ENCODE measurements around the gene ADIPOQ. TPM values are rescaled to one million over a fixed set of nuclear protein-coding genes. Genes with fewer than 3 reads are reported as not detected.

The ADIPOQ gene
- total RNA-seq, 4 donors from 2014 or later: 0.23 to 34.5 (median 0.57) TPM

GRCh38 chr3:186823386-186823785 lies 19.1 kb upstream of the ADIPOQ start:
- peaks cover 0 to 32% (median 11%) of the 10 kb centered on the region in 3 donors for H3K4me1 ChIP-seq
- 81% methylated on average over 2 of the region's 2 CpGs for WGBS, 2 donors (ENCODE audit: low coverage in 1 of 2)
- no peaks in the 10 kb centered on the region for H3K36me3 ChIP-seq
- peaks cover 29% of the 10 kb centered on the region for H3K27me3 ChIP-seq
- no peaks in the 10 kb centered on the region for H3K9me3 ChIP-seq
- no peak for ATAC-seq
- H3K4me3 ChIP-seq: no peak overlapping the region
- no peak overlapping the region for H3K27ac ChIP-seq
- no peak for TF ChIP-seq POLR2A (IDR thresholded peaks at IDR 0.05)
- TF ChIP-seq CTCF (IDR thresholded peaks at IDR 0.05): no peak
- no peak for TF ChIP-seq POLR2AphosphoS5 (IDR thresholded peaks at IDR 0.05)
- no peak for TF ChIP-seq EP300 (IDR thresholded peaks at IDR 0.05)

- Histone ChIP-seq H3K27me3 (peaks cover 41% of the 10 kb centered on the region), H3K4me3 (no peak overlapping the region), H3K27ac (no peak overlapping the region), H3K9me3 (no peaks in the 10 kb centered on the region), H3K4me1 (peaks cover 0 to 32% (median 11%) of the 10 kb centered on the region in 3 donors), H3K36me3 (no peaks in the 10 kb centered on the region)
- TF ChIP-seq CTCF (IDR thresholded peaks at IDR 0.05): no peak
- ATAC-seq: no peak
- WGBS, 2 donors (ENCODE audit: low coverage in 1 of 2): 67% methylated on average over 1 of the region's 18 CpGs; no CpG with 5 or more reads in 1 of the 2 donors
Measured at GRCh38 chr3:186824430-186825139, 17.9 kb upstream of the ADIPOQ start.

GRCh38 chr3:186825294-186825821 lies 17.2 kb upstream of the ADIPOQ start:
- TF ChIP-seq POLR2A (IDR thresholded peaks at IDR 0.05): no peak
- TF ChIP-seq CTCF (IDR thresholded peaks at IDR 0.05): no peak
- no peak for TF ChIP-seq POLR2AphosphoS5 (IDR thresholded peaks at IDR 0.05)
- no peak for TF ChIP-seq EP300 (IDR thresholded peaks at IDR 0.05)
- Histone ChIP-seq H3K27me3 (peaks cover 49% of the 10 kb centered on the region), H3K27ac (no peak overlapping the region), H3K36me3 (no peaks in the 10 kb centered on the region), H3K4me1 (peaks cover 0 to 32% (median 11%) of the 10 kb centered on the region in 3 donors), H3K9me3 (no peaks in the 10 kb centered on the region), H3K4me3 (no peak overlapping the region)
- no CpG with 5 or more reads among the region's 23 CpGs for WGBS, 2 donors (ENCODE audit: low coverage in 1 of 2)
- no peak for ATAC-seq

- H3K27ac ChIP-seq: no peak overlapping the region
- H3K36me3 ChIP-seq: no peaks in the 10 kb centered on the region
- H3K4me1 ChIP-seq: peaks cover 0 to 32% (median 11%) of the 10 kb centered on the region in 3 donors
- H3K27me3 ChIP-seq: peaks cover 55% of the 10 kb centered on the region
- no peak for ATAC-seq
- H3K4me3 ChIP-seq: no peak overlapping the region
- TF ChIP-seq POLR2AphosphoS5 (IDR thresholded peaks at IDR 0.05): no peak
- TF ChIP-seq CTCF (IDR thresholded peaks at IDR 0.05): no peak
- no peak for TF ChIP-seq EP300 (IDR thresholded peaks at IDR 0.05)
- no peak for TF ChIP-seq POLR2A (IDR thresholded peaks at IDR 0.05)
- WGBS, 2 donors (ENCODE audit: low coverage in 1 of 2): 46 to 47% methylated on average over 3 to 8 of the region's 11 CpGs
- H3K9me3 ChIP-seq: no peaks in the 10 kb centered on the region
Measured at GRCh38 chr3:186825872-186826409, 16.6 kb upstream of the ADIPOQ start.
